Heart left ventricle (tissue), 16 donors: Measurements from ENCODE around the gene TCAF1. TPM values are rescaled to one million over a fixed set of nuclear protein-coding genes. Genes with fewer than 3 reads are reported as not detected.

Experiments used
- ATAC-seq, 4 donors: fragments of 200-7000 bp; cut with Tn5 transposase; one replicate each; pipeline ENCODE4 v1.9.1; 2020 to 2022; ENCODE audit warnings: moderate library complexity in 4 of 4, mild to moderate bottlenecking in 3 of 4, moderate number of reproducible peaks in 1 of 4
- DNase-seq, 5 donors: peaks; one replicate each; pipeline ENCODE4 v3.0.0-alpha.2; 2020
- H3K27ac ChIP-seq, 12 donors: fragments of 200-600 bp; sonication (generic) in 4 of 12; one replicate each; pipeline versions ENCODE4 v1.5.0 to v1.8.0; 2016 to 2022; ENCODE audit warnings: mild to moderate bottlenecking in 2 of 12
- H3K27me3 ChIP-seq, 9 donors: fragments of 200-600 bp; sonication (generic) in 2 of 9; one replicate each; pipeline versions ENCODE4 v1.5.1 to v1.8.0; 2016 to 2022; ENCODE audit warnings: mild to moderate bottlenecking in 3 of 9
- H3K36me3 ChIP-seq, 9 donors: fragments of 200-600 bp; sonication (generic) in 2 of 9; one replicate each; pipeline versions ENCODE4 v1.5.0 to v1.8.0; 2018 to 2022; ENCODE audit warnings: mild to moderate bottlenecking in 2 of 9
- H3K4me1 ChIP-seq, 12 donors: fragments of 200-600 bp; sonication (generic) in 4 of 12; one replicate each; pipeline versions ENCODE4 v1.5.0 to v1.8.0; 2016 to 2022; ENCODE audit warnings: mild to moderate bottlenecking in 3 of 12
- H3K4me3 ChIP-seq, 12 donors: fragments of 200-600 bp; sonication (generic) in 4 of 12; one replicate each; pipeline versions ENCODE4 v1.5.0 to v1.8.0; 2017 to 2022; ENCODE audit warnings: mild to moderate bottlenecking in 9 of 12, moderate library complexity in 4 of 12
- H3K9me3 ChIP-seq, 12 donors: fragments of 200-600 bp; sonication (generic) in 4 of 12; one replicate each; pipeline versions ENCODE4 v1.5.0 to v1.8.0; 2016 to 2022; ENCODE audit warnings: mild to moderate bottlenecking in 1 of 12
- POLR2A ChIP-seq, 2 donors: fragments of 450-650 bp; IDR thresholded peaks; one replicate each; pipeline ENCODE4 v1.6.1; 2017; ENCODE audit warnings: antibody characterized with exemption in 2 of 2, mild to moderate bottlenecking in 2 of 2, moderate library complexity in 2 of 2
- WGBS, 4 donors: extraction: QIAGEN DNeasy Blood & Tissue Kit in 2 of 4; methylation state at CpG; one replicate each; pipeline versions ENCODE4 v1.1.5 to v1.1.7; 2013 to 2018; 5-methylcytosine and 5-hydroxymethylcytosine counted together
- intact Hi-C, 10 donors: fragments of 100-400 bp; cut with DNase I; formaldehyde crosslinking; loops; one replicate each; pipeline versions ENCODE4 v1.11.1 to v1.14.2; 2022
- polyA plus RNA-seq, 2 donors: library from polyadenylated mRNA; stranded (reverse); fragments of 200-250 nt; gene quantifications; one replicate each; pipeline ENCODE4 v1.2.3, GENCODE V29; 2013
- total RNA-seq, 9 donors: library from RNA; depleted of rRNA in 2 of 9; stranded (reverse); fragments of >200 nt in 2 of 9; fragmentation: NEBNext Ultra II Directional in 3 of 9; extraction: Animal tissue kit (Norgen Biotek cat#: 25700) in 3 of 9; gene quantifications; one replicate each; pipeline versions ENCODE4 v1.1.0 to v1.2.4, GENCODE V29; 2016 to 2023
- TF ChIP-seq, protein P1 (sequence below), 12 donors: fragments of 200-600 bp; sonication (generic) in 4 of 12; IDR thresholded peaks; one replicate each; pipeline versions ENCODE4 v1.5.0 to v1.8.0; 2018 to 2022; ENCODE audit warnings: antibody characterized with exemption in 12 of 12, mild to moderate bottlenecking in 5 of 12
- donor health status: ischemic (EF 13 %, LVEDD 7.1; RV severe dilation, severe dysfunction).
- donor health status: healthy with polysubstance abuse.
- donor health status: DM: no; HTN: yes; CAD: no.
- donor health status: DM: no; HTN: no; CAD: no.
- donor health status: ischemic (EF 25% LVEDD 6.9; RV normal size, moderate dysfunction).
- donor health status: ischemic (EF 25% LVEDD 5.7; RV mildly dilated, moderate dysfunction).
- donor health status: healthy.
- donor health status: DM: yes; HTN: yes; CAD: no.
- donor health status: ischemic (EF 35%, LVEDD 5.7; RV mildly dilated, moderate dysfunction).
- donor health status: nonischemic (EF 11% LVEDD 7.7; RV severe dilation, severe dysfunction).
- donor health status: DM: yes; HTN: yes; CAD: no.
- donor health status: PGD.
- donor health status: ischemic (EF 29% LVEDD 5.4; RV normal size, mild dysfunction).
- donor health status: nonischemic (EF 23%, LVEDD 6.1; RV moderate dilation, normal function).

TCAF1 gene
- total and polyA plus RNA-seq, 11 donors: 16.9 to 71.1 (median 55.5) TPM

DNA sequence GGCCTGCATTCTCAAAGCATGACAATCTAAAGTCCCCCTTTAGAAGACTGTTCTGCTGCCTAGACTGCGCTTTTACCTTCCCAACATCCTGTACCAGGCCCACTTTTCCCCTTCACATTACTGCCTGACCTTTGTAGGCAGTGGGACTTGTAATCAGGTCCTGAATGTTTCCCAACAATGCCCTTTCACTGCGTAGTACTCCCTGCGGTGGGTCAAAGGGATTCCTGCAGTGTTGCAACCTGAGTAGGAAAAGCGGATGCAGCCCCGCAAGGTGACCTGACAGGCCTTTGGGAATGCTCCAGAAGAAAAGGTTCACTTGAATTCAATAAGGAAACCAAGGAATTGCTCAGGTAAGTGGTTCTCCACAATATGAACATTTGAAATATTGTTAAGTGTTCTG, 4.9 kb upstream of the TCAF1 start:
- DNase-seq (no peak), ATAC-seq (no peak)
- intact Hi-C loops: loop anchor here in 3 of 10 donors (10.0 kb wide), 2 partner anchors 118 to 522 kb away; partner anchors contain the start of gene ZYX (in 1 of the 3)
- no peak for TF ChIP-seq POLR2A (IDR thresholded peaks at IDR 0.05)
- TF ChIP-seq, protein P1, sequence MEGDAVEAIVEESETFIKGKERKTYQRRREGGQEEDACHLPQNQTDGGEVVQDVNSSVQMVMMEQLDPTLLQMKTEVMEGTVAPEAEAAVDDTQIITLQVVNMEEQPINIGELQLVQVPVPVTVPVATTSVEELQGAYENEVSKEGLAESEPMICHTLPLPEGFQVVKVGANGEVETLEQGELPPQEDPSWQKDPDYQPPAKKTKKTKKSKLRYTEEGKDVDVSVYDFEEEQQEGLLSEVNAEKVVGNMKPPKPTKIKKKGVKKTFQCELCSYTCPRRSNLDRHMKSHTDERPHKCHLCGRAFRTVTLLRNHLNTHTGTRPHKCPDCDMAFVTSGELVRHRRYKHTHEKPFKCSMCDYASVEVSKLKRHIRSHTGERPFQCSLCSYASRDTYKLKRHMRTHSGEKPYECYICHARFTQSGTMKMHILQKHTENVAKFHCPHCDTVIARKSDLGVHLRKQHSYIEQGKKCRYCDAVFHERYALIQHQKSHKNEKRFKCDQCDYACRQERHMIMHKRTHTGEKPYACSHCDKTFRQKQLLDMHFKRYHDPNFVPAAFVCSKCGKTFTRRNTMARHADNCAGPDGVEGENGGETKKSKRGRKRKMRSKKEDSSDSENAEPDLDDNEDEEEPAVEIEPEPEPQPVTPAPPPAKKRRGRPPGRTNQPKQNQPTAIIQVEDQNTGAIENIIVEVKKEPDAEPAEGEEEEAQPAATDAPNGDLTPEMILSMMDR (IDR thresholded peaks at IDR 0.05): no peak
- Histone ChIP-seq H3K27me3 (no peaks in the 10 kb centered on the region), H3K4me1 (peaks cover 0 to 24% (median 4%) of the 10 kb centered on the region in 12 donors), H3K36me3 (no peaks in the 10 kb centered on the region), H3K27ac (no peak overlapping the region), H3K9me3 (no peaks in the 10 kb centered on the region), H3K4me3 (no peak overlapping the region)
- 88 to 97% (median 93%) methylated on average over 5 of the region's 5 CpGs for WGBS, 4 donors

DNA sequence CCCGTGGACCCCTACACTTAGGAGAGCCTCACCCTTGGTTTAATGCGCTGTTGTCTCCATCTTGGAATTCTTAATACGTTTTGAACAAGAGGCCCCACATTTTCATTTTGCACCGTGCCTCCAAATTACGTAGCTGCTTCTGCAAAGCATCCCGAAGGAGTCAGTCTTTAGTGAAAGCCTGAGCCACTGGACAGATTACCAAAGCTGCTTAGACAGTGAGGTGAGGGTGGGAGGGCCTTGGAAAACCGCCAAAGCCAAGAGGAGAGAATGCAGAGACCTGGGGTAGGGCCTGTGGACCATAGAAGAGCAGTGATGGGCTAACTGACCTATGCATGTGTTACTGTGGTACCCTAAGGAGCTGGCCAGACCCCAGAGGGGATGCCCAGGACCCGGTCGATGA, 4.2 kb upstream of the TCAF1 start:
- H3K27ac ChIP-seq: no peak overlapping the region
- TF ChIP-seq, protein P1 (IDR thresholded peaks at IDR 0.05): no peak
- TF ChIP-seq POLR2A (IDR thresholded peaks at IDR 0.05): no peak
- intact Hi-C loops: loop anchor here in 3 of 10 donors (10.0 kb wide), 2 partner anchors 119 to 521 kb away; partner anchors contain the start of gene ZYX (in 1 of the 3)
- ATAC-seq: no peak
- no peak overlapping the region for H3K4me3 ChIP-seq
- H3K27me3 ChIP-seq: no peaks in the 10 kb centered on the region
- 78 to 84% (median 81%) methylated on average over 9 of the region's 9 CpGs for WGBS, 4 donors
- no peak for DNase-seq
- H3K36me3 ChIP-seq: no peaks in the 10 kb centered on the region
- H3K9me3 ChIP-seq: no peaks in the 10 kb centered on the region
- H3K4me1 ChIP-seq: peaks cover 0 to 24% (median 5%) of the 10 kb centered on the region in 12 donors

DNA sequence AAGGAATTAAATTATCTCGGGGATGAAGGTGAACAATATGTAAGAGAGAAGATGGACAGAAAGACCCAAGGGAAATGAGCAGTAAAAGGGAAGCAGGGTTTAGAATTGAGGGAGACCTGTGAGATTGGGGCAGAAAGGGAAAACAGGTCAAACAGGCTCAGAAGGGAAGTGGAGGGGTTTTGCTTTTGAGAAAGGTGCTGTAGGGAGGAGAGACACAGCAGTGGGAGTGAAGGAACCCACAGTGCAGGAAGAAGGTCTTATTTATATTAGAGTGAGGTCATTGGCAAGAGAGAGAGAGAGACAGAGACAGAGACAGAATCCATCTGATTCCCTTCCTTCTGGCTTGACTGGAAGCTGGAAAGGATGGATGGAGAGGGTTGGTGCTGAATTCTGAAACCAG, 3.5 kb upstream of the TCAF1 start:
- no peaks in the 10 kb centered on the region for H3K36me3 ChIP-seq
- no peaks in the 10 kb centered on the region for H3K27me3 ChIP-seq
- ATAC-seq: no peak
- 34 to 44% (median 39%) methylated on average over 1 of the region's 1 CpG for WGBS, 4 donors
- no peak for DNase-seq
- peaks cover 0 to 31% (median 11%) of the 10 kb centered on the region in 12 donors for H3K4me1 ChIP-seq
- no peak overlapping the region for H3K4me3 ChIP-seq
- intact Hi-C loops: loop anchor here in 3 of 10 donors (10.0 kb wide), 2 partner anchors 119 to 521 kb away; partner anchors contain the start of gene ZYX (in 1 of the 3)
- peak overlapping the region in 6 of 12 donors; percentile 3 to 52 (median 34) for H3K27ac ChIP-seq
- no peaks in the 10 kb centered on the region for H3K9me3 ChIP-seq
- TF ChIP-seq, protein P1 (IDR thresholded peaks at IDR 0.05): no peak
- TF ChIP-seq POLR2A (IDR thresholded peaks at IDR 0.05): no peak

DNA sequence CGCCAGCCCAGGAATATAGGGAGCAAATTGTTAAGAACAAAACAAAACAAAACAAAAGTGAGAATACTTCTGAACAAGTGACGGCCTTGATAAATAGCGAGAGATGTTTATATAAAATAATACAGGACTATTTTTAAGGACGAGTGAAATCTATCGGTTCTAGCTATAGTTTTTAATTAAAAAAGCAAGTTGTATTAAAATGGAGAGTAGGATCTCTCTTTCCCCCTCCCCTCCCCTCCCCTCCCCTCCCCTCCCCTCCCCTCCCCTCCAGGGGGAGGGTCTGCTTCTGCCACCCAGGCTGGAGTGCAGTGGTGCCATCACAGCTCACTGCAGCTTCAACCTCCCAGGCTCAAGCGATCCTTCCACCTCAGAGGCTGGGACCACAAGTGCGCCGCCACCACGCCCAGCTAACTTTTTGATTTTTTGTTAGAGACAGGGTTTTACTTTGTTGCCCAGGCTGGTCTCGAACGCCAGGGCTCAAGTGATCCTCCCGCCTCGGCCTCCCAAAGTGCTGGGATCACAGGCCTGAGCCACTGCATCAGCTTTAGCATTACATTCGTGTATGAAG, 440 bp upstream of the TCAF1 start:
- H3K27me3 ChIP-seq: no peaks in the 10 kb centered on the region
- 65 to 67% (median 67%) methylated on average over 14 of the region's 14 CpGs for WGBS, 4 donors
- TF ChIP-seq, protein P1 (IDR thresholded peaks at IDR 0.05): no peak
- TF ChIP-seq POLR2A (IDR thresholded peaks at IDR 0.05): no peak
- ATAC-seq (no peak), DNase-seq (no peak)
- H3K4me1 ChIP-seq: peaks cover 0 to 41% (median 22%) of the 10 kb centered on the region in 12 donors
- intact Hi-C loops: loop anchor here in 4 of 10 donors (1.0 to 10.0 kb wide), 4 partner anchors 20 to 518 kb away; partner anchors contain the start of gene ZYX (in 1 of the 4)
- H3K9me3 ChIP-seq: peaks cover 0 to 6% (median 0%) of the 10 kb centered on the region in 12 donors
- H3K4me3 ChIP-seq: peak overlapping the region in 10 of 12 donors; percentile 73 to 99 (median 92)
- no peaks in the 10 kb centered on the region for H3K36me3 ChIP-seq
- H3K27ac ChIP-seq: peak overlapping the region; percentile 73 to 98 (median 96)
